ENCODE data around the gene ATP6V1B1. TPM values are rescaled to one million over a fixed set of nuclear protein-coding genes. Genes with fewer than 3 reads are reported as not detected.
A peak's percentile ranks its signal among the peaks of the same experiment; 100 is the strongest.

ATP6V1B1 gene
- total RNA-seq, 1 donor from 2014 or later: 3.7 TPM

GRCh38 chr2:71000780-71001591, 65.3 kb downstream of the ATP6V1B1 start:
- Mint-ChIP-seq H3K4me3 (ENCODE audit: unreplicated experiment) (peak overlapping the region; percentile 57), H3K9me3 (ENCODE audit: low read depth) (no peaks in the 10 kb centered on the region), H3K27me3 (ENCODE audit: low read depth) (peaks cover 16% of the 10 kb centered on the region), H3K27ac (ENCODE audit: unreplicated experiment) (no peak overlapping the region), H3K36me3 (ENCODE audit: low read depth) (no peaks in the 10 kb centered on the region), H3K4me1 (ENCODE audit: low read depth) (peaks cover 8% of the 10 kb centered on the region)
- TF ChIP-seq CTCF (IDR thresholded peaks at IDR 0.05): peak; percentile 95
- peak; percentile 28 for DNase-seq (ENCODE audit: low spot score)

- no peak for DNase-seq (ENCODE audit: low spot score)
- H3K27me3 Mint-ChIP-seq (ENCODE audit: low read depth): peaks cover 16% of the 10 kb centered on the region
- H3K9me3 Mint-ChIP-seq (ENCODE audit: low read depth): no peaks in the 10 kb centered on the region
- H3K4me1 Mint-ChIP-seq (ENCODE audit: low read depth): peaks cover 8% of the 10 kb centered on the region
- no peak overlapping the region for H3K4me3 Mint-ChIP-seq (ENCODE audit: unreplicated experiment)
- no peak overlapping the region for H3K27ac Mint-ChIP-seq (ENCODE audit: unreplicated experiment)
- TF ChIP-seq CTCF (IDR thresholded peaks at IDR 0.05): no peak
- no peaks in the 10 kb centered on the region for H3K36me3 Mint-ChIP-seq (ENCODE audit: low read depth)
Measured at GRCh38 chr2:71001592-71001927, 65.9 kb downstream of the ATP6V1B1 start.

GRCh38 chr2:71001981-71002570, 66.4 kb downstream of the ATP6V1B1 start:
- Mint-ChIP-seq H3K27me3 (ENCODE audit: low read depth) (peaks cover 16% of the 10 kb centered on the region), H3K27ac (ENCODE audit: unreplicated experiment) (no peak overlapping the region), H3K4me3 (ENCODE audit: unreplicated experiment) (no peak overlapping the region), H3K36me3 (ENCODE audit: low read depth) (no peaks in the 10 kb centered on the region), H3K4me1 (ENCODE audit: low read depth) (peaks cover 8% of the 10 kb centered on the region), H3K9me3 (ENCODE audit: low read depth) (no peaks in the 10 kb centered on the region)
- no peak for DNase-seq (ENCODE audit: low spot score)
- TF ChIP-seq CTCF (IDR thresholded peaks at IDR 0.05): no peak

GRCh38 chr2:71003396-71003795, 67.7 kb downstream of the ATP6V1B1 start:
- H3K9me3 Mint-ChIP-seq (ENCODE audit: low read depth): no peaks in the 10 kb centered on the region
- peaks cover 8% of the 10 kb centered on the region for H3K4me1 Mint-ChIP-seq (ENCODE audit: low read depth)
- H3K36me3 Mint-ChIP-seq (ENCODE audit: low read depth): no peaks in the 10 kb centered on the region
- no peak for TF ChIP-seq CTCF (IDR thresholded peaks at IDR 0.05)
- no peak overlapping the region for H3K4me3 Mint-ChIP-seq (ENCODE audit: unreplicated experiment)
- H3K27ac Mint-ChIP-seq (ENCODE audit: unreplicated experiment): no peak overlapping the region
- no peak for DNase-seq (ENCODE audit: low spot score)
- peaks cover 16% of the 10 kb centered on the region for H3K27me3 Mint-ChIP-seq (ENCODE audit: low read depth)

GRCh38 chr2:71003966-71004755, 68.5 kb downstream of the ATP6V1B1 start:
- Mint-ChIP-seq H3K9me3 (ENCODE audit: low read depth) (no peaks in the 10 kb centered on the region), H3K27me3 (ENCODE audit: low read depth) (peaks cover 17% of the 10 kb centered on the region), H3K4me1 (ENCODE audit: low read depth) (peaks cover 8% of the 10 kb centered on the region), H3K36me3 (ENCODE audit: low read depth) (no peaks in the 10 kb centered on the region), H3K4me3 (ENCODE audit: unreplicated experiment) (no peak overlapping the region), H3K27ac (ENCODE audit: unreplicated experiment) (no peak overlapping the region)
- DNase-seq (ENCODE audit: low spot score): no peak
- no peak for TF ChIP-seq CTCF (IDR thresholded peaks at IDR 0.05)

All from chondrocyte (in vitro differentiated cells).